Gastroesophageal sphincter (tissue), 3 donors: ENCODE results near the gene MED10.

Experiments used
- EP300 ChIP-seq: sonication (generic); formaldehyde crosslinking; IDR thresholded peaks from one replicate; pipeline ENCODE4 v1.6.1; 2017; ENCODE audit warnings: antibody characterized with exemption, mild to moderate bottlenecking
- POLR2A ChIP-seq, 2 donors: fragments of 450-650 bp; IDR thresholded peaks; one replicate each; pipeline ENCODE4 v1.6.1; 2017; ENCODE audit warnings: antibody characterized with exemption in 2 of 2, mild to moderate bottlenecking in 2 of 2, moderate library complexity in 1 of 2
- POLR2AphosphoS5 ChIP-seq: sonication (generic); formaldehyde crosslinking; IDR thresholded peaks from one replicate; pipeline ENCODE4 v1.6.1; 2017; ENCODE audit warnings: antibody characterized with exemption
- TF ChIP-seq, protein P1 (sequence below), 4 experiments: fragments of 200-600 bp in 2 of 4; fragments of 450-650 bp in 2 of 4; sonication (generic) in 1 of 4; IDR thresholded peaks; one replicate each; pipeline ENCODE4 v1.5.1; 2017 to 2019; ENCODE audit warnings: antibody characterized with exemption in 4 of 4, mild to moderate bottlenecking in 2 of 4, moderate library complexity in 2 of 4

DNA sequence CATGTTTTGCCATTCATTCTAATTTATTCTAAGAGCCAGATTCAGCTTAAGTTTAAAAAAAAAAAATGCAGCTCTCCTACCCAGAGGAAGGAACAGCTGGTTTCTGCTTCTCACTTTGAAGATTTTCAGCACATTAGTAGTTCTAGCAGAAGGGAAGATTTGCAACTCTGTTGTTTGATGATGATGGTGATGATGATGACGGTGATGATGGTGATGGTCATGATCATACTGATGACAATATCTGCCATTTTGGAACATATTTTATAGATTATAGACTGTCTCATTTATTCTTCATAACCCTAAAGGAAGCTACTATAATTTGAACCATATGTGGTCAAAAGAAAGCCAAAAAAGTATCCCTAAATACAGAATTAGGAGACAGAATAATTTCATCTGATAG lies 7.9 kb upstream of the MED10 start:
- TF ChIP-seq POLR2AphosphoS5 (no peak), POLR2A (IDR thresholded peaks at IDR 0.05) (no peak), EP300 (no peak)
- TF ChIP-seq, protein P1, sequence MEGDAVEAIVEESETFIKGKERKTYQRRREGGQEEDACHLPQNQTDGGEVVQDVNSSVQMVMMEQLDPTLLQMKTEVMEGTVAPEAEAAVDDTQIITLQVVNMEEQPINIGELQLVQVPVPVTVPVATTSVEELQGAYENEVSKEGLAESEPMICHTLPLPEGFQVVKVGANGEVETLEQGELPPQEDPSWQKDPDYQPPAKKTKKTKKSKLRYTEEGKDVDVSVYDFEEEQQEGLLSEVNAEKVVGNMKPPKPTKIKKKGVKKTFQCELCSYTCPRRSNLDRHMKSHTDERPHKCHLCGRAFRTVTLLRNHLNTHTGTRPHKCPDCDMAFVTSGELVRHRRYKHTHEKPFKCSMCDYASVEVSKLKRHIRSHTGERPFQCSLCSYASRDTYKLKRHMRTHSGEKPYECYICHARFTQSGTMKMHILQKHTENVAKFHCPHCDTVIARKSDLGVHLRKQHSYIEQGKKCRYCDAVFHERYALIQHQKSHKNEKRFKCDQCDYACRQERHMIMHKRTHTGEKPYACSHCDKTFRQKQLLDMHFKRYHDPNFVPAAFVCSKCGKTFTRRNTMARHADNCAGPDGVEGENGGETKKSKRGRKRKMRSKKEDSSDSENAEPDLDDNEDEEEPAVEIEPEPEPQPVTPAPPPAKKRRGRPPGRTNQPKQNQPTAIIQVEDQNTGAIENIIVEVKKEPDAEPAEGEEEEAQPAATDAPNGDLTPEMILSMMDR (IDR thresholded peaks at IDR 0.05): no peak
